Stimulated activated memory B cell treated with anti-CD40 and anti-IgM and Interleukin-4, amounts not matched to agents 10 μg/mL and 1 μg/mL and 100 μg/mL, for 72 hours (primary cell): Measurements from ENCODE around the gene DNAH8.

ENCODE experiments used
- ATAC-seq: fragments of 150-1000 bp; cut with Tn5 transposase; 2 replicates; pipeline ENCODE4 v1.10.0; 2021
- H3K27ac Mint-ChIP-seq: one replicate; pipeline ENCODE4 v1.8.0; 2022; ENCODE audit warnings: mild to moderate bottlenecking, mixed read lengths
- H3K27me3 Mint-ChIP-seq: one replicate; pipeline ENCODE4 v1.8.0; 2022; ENCODE audit warnings: mixed read lengths
- H3K36me3 Mint-ChIP-seq: one replicate; pipeline ENCODE4 v1.8.0; 2022; ENCODE audit warnings: mixed read lengths
- H3K4me1 Mint-ChIP-seq: one replicate; pipeline ENCODE4 v1.8.0; 2022; ENCODE audit warnings: mixed read lengths
- H3K4me3 Mint-ChIP-seq: one replicate; pipeline ENCODE4 v1.8.0; 2022; ENCODE audit warnings: mild to moderate bottlenecking, moderate library complexity, mixed read lengths
- H3K9me3 Mint-ChIP-seq: one replicate; pipeline ENCODE4 v1.8.0; 2022; ENCODE audit warnings: mixed read lengths

The DNAH8 gene

DNA sequence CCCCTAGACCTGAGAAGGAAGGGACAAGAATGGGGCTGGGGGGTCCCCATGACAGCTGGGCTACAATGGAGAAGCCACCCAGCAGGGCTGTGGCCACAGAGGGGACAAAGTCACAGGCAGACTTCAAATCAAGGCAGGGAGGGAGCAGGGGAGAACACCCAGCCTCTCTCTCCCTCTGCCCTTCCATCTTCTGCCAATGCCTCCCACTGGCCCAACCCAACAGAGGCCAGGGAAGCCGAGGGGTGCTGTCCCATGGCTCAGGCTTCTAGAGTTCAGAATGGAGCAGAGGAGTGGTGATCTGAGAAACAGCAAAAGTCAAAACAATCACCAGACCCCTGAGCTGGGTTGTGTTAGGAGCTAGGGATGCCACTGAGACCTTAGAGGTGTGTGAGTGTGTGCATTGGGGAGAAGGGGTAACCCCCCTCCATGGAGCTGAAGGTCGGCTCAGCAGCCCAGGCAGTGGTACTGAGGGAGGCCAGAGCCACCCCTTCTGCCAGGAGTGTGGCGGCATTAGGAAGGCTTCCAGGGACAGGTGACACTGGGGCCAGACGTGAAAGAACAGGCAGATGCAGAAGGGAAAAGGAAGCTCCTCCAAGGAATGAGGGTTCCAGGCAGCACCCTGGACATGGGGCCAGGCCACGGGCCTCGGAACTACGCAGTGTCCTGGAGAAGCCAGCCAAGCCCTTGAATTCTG, 345.5 kb downstream of the DNAH8 start:
- no peaks in the 10 kb centered on the region for H3K36me3 Mint-ChIP-seq
- ATAC-seq: no peak
- peaks cover 42% of the 10 kb centered on the region for H3K27me3 Mint-ChIP-seq
- no peak overlapping the region for H3K27ac Mint-ChIP-seq
- no peaks in the 10 kb centered on the region for H3K9me3 Mint-ChIP-seq
- no peaks in the 10 kb centered on the region for H3K4me1 Mint-ChIP-seq
- no peak overlapping the region for H3K4me3 Mint-ChIP-seq

DNA sequence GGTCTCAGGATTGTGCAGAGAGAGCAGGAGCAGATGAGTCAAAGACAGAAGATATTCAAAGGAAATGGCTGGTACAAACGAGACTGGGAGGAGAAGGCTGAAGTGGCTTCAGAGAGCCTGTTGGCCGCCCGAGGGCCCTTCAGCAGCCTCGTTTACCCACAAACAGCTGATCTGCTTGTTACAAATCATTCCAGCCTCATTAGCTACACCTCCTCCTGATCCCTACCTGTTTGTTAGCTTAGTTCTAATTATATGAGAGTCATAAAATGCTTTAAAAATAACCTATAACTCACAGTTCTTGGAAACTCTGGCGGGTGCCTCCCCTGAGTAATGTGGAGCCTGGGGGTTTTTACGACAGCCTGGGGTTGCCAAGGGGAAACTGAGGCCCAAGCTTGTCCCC, 346.1 kb downstream of the DNAH8 start:
- Mint-ChIP-seq H3K4me1 (no peaks in the 10 kb centered on the region), H3K27me3 (peaks cover 48% of the 10 kb centered on the region), H3K27ac (no peak overlapping the region), H3K4me3 (no peak overlapping the region), H3K9me3 (no peaks in the 10 kb centered on the region), H3K36me3 (no peaks in the 10 kb centered on the region)
- ATAC-seq: no peak

DNA sequence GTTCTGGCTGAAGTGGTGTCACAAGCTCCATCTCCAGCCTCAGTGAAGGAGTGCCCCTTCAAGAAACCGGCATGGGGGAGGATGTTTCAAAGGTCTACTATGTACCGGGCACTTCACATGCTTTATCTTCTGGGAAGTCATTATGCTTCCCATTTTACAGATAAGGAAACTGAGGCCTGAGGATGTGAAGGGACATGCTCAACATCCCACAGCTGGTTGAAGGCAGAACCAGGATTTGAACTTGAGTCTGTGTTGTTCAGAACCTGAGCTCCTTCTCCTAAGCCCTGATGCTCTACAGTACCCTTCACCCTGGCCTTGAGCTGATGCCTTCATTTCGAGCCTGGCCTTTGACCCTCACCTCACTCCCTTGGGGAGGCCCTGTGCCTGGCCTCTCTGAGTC, 346.5 kb downstream of the DNAH8 start:
- Mint-ChIP-seq H3K9me3 (no peaks in the 10 kb centered on the region), H3K4me3 (no peak overlapping the region), H3K4me1 (no peaks in the 10 kb centered on the region), H3K36me3 (no peaks in the 10 kb centered on the region), H3K27ac (no peak overlapping the region), H3K27me3 (peaks cover 49% of the 10 kb centered on the region)
- no peak for ATAC-seq

DNA sequence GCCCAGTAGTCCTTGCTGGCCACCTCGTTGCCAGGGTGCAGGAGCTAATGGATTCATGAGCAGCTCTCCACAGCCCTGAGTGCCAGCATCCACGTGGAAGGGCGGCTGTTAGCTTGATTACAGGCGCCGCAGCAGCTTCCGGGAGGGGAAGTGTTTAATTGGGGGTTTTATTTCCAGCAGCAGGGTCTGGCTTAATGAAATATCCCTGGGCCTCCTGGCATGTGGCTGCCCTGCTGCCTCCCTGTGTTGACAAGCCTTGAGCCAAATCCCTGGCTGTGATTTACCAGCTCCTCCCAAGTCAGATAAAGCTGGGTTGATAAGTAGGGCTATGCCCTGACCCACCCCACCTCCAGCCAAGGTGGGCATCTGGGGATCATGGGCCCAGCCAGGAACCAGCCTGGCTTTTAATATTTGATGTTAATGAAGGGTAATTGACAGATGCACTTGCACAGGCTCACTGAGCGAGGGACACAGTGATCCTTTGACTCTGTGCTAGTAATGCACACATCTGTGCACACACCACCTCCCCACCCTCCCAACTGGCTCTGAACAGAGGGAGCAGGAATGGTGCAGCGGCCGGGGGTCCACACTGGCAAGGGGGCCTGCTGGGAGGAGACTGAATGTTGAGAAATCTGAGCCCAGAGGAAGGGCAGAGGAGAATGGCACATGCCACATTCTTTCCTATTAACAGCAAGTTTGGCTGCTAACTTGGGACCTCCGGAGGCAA, 347.1 kb downstream of the DNAH8 start:
- Mint-ChIP-seq H3K27ac (no peak overlapping the region), H3K4me1 (no peaks in the 10 kb centered on the region), H3K27me3 (peaks cover 49% of the 10 kb centered on the region), H3K36me3 (no peaks in the 10 kb centered on the region), H3K9me3 (no peaks in the 10 kb centered on the region), H3K4me3 (no peak overlapping the region)
- ATAC-seq: no peak

DNA sequence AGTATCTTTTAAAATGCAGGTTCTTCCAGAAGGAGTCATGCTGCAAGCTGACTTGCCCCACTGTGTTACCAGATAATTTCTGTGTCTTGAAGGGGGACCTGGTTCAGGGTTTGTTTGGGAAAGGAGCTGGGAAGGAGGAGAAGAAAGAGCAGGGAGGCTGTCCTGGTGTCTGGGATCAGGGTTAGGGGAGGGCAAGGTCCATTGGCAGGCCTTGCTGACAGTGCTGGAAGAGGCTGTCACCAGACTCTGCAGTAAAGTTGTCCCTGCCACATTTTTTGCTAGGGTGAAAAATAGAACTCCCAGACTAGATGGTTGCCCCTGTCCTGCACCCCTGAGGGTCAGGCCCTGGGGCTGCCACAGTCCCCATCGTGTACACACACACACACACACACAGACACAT, 348.4 kb downstream of the DNAH8 start:
- H3K27ac Mint-ChIP-seq: no peak overlapping the region
- peaks cover 52% of the 10 kb centered on the region for H3K27me3 Mint-ChIP-seq
- no peak for ATAC-seq
- H3K36me3 Mint-ChIP-seq: no peaks in the 10 kb centered on the region
- H3K4me1 Mint-ChIP-seq: no peaks in the 10 kb centered on the region
- H3K9me3 Mint-ChIP-seq: no peaks in the 10 kb centered on the region
- no peak overlapping the region for H3K4me3 Mint-ChIP-seq

DNA sequence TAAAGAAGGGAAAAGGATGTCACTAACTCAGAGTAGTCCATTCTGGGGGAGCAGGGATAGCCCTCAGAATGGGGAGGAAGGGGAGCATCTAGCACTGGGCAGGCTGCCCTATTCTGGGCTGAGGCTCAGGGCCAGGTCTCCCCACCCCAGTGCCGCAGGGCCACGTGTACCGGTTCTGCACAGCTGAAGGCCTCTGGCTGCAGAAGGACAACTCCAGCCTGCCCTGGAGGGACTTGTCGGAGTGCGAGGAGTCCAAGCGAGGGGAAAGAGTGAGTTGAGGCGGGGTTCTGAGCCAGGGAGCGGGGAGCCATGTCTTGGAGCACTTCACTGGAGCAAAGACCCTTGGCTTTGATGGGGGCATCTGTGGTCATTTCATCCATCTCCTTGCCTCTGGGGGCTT, 350.4 kb downstream of the DNAH8 start:
- Mint-ChIP-seq H3K4me1 (no peaks in the 10 kb centered on the region), H3K4me3 (no peak overlapping the region), H3K36me3 (no peaks in the 10 kb centered on the region), H3K9me3 (no peaks in the 10 kb centered on the region), H3K27ac (no peak overlapping the region), H3K27me3 (peaks cover 42% of the 10 kb centered on the region)
- ATAC-seq: no peak

DNA sequence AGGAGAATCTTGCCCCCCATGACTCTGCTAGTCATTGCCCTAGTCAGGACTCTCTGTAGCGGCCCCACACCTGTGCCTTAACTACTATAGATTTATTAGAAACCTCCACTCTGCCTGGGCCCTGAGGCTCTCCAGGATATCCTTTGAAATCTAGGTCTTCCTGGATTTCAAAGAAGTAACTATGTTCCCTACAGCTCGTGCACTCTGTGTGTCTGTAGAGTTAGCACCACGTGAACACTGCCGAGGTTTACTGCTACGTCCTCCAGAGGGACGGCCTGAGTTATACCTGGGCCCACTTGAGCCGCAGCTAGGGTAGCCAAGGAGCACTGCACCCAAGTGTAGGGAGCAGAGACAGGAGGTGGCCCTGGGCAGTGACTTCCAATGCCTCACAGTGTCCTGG, 353.3 kb downstream of the DNAH8 start:
- no peaks in the 10 kb centered on the region for H3K9me3 Mint-ChIP-seq
- ATAC-seq: no peak
- H3K36me3 Mint-ChIP-seq: no peaks in the 10 kb centered on the region
- peaks cover 33% of the 10 kb centered on the region for H3K27me3 Mint-ChIP-seq
- no peak overlapping the region for H3K27ac Mint-ChIP-seq
- H3K4me1 Mint-ChIP-seq: no peaks in the 10 kb centered on the region
- no peak overlapping the region for H3K4me3 Mint-ChIP-seq

DNA sequence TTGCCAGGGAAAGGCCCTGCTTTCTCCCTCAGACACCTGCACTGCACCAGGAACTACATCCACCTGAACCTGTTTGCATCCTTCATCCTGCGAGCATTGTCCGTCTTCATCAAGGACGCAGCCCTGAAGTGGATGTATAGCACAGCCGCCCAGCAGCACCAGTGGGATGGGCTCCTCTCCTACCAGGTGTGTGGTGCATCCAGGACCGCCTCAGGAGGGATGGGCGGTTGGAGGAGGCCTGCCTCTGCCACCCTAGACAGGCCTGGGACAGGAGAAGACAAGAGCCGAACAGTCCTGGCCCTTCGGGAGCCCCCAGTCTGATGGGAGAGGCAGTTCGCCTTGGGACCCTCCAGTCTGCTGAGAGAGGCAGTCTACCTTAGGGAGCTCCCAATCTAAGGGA, 357.7 kb downstream of the DNAH8 start:
- H3K4me1 Mint-ChIP-seq: peaks cover 4% of the 10 kb centered on the region
- no peak for ATAC-seq

DNA sequence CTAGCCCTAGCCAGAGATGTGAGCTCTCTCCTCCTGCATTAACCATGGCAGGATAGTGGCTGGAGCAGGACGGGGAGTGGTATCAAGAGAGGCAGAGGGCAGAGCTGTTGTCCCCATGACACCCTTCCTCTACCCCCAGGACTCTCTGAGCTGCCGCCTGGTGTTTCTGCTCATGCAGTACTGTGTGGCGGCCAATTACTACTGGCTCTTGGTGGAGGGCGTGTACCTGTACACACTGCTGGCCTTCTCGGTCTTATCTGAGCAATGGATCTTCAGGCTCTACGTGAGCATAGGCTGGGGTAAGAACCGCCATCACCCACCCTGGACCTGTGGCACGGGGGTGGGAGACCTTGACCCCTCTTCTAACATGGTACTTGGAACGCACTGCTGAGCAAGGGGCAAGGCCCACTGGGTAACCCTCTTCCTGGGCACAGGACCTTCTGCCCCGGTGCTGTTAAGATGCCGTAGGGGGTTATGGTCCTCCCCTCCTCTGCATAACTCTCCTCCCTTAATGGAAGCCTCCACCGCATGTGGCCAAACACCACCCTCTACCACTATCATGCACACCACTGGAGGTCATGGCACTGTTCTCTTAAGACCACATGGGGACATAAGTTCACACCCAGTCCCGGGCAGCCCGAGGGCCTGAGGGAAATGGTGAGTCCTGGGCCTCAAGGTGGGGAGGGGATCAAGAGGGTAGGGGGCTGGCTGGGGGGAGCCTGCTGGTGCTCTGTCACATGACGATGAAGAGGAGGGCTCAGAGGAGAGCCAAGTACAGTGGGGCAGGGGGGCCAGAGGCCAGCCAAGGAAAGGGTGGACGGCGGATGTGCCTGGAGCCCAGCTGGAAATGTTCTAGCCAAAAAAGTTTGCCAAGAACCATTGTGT, 358.6 kb downstream of the DNAH8 start:
- ATAC-seq: no peak
- Mint-ChIP-seq H3K27me3 (peaks cover 19% of the 10 kb centered on the region), H3K4me1 (peaks cover 4% of the 10 kb centered on the region), H3K27ac (no peak overlapping the region), H3K36me3 (no peaks in the 10 kb centered on the region), H3K9me3 (no peaks in the 10 kb centered on the region), H3K4me3 (no peak overlapping the region)

More for the DNA sequence above, 357.7 kb downstream of the DNAH8 start:
- no peaks in the 10 kb centered on the region for H3K36me3 Mint-ChIP-seq
- no peak overlapping the region for H3K27ac Mint-ChIP-seq
- no peaks in the 10 kb centered on the region for H3K9me3 Mint-ChIP-seq
- peaks cover 24% of the 10 kb centered on the region for H3K27me3 Mint-ChIP-seq
- no peak overlapping the region for H3K4me3 Mint-ChIP-seq

DNA sequence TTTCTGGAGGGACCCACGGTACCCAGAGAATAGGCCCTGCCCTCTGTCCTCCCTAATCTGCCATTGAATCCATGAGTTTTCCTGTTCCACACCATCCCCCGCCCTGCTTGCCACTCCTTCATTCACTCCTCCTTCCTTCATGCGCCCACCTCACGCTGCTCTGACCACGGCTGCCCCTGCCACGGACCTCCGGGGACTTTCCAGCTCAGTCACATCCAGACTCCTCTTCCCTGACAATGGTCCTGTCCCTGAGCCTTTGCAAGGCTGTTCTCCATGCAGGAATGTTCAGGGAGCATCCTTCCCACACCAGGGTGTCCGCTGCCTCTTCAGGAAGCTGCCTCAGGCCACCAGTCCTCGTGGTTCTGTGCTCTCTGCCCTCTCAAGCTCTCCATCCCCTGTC, 359.4 kb downstream of the DNAH8 start:
- no peak overlapping the region for H3K4me3 Mint-ChIP-seq
- H3K36me3 Mint-ChIP-seq: no peaks in the 10 kb centered on the region
- no peaks in the 10 kb centered on the region for H3K9me3 Mint-ChIP-seq
- no peak overlapping the region for H3K27ac Mint-ChIP-seq
- peaks cover 4% of the 10 kb centered on the region for H3K4me1 Mint-ChIP-seq
- no peak for ATAC-seq
- H3K27me3 Mint-ChIP-seq: peaks cover 13% of the 10 kb centered on the region

DNA sequence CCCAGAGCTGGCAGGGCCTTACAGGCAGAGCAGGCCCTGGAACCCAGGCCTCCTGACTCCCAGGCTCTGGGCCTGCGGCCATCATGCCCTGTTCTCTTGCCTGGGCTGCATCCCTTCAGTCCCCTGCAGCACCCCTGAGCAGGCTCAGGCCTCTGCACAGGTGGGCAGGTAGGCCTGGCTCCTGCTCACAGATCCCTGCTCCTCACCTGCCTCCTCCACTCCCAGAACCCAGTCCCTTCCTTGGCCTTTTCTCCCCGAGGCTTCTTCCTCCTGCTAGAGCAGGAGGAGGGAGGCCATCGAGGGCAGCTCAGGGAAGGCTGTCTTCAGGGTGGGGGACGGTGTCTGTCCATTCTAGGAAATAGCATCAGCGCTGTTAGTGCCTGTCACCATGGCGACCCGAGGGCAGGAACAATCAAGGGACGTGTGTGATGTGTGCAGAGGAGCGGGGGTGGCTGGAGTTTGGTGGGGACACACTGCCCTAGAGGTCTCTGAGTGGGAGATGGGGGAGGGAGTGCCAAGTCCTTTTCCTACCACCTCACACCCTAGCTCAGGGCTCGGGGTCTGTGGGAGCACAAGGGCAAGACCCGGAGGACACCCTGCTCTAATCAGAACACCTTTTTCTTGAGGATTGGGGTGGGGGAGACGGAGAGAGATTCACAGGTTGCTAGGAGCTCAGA, 360.0 kb downstream of the DNAH8 start:
- Mint-ChIP-seq H3K27ac (no peak overlapping the region), H3K27me3 (peaks cover 13% of the 10 kb centered on the region), H3K9me3 (no peaks in the 10 kb centered on the region), H3K4me1 (peaks cover 4% of the 10 kb centered on the region), H3K4me3 (no peak overlapping the region), H3K36me3 (no peaks in the 10 kb centered on the region)
- no peak for ATAC-seq

DNA sequence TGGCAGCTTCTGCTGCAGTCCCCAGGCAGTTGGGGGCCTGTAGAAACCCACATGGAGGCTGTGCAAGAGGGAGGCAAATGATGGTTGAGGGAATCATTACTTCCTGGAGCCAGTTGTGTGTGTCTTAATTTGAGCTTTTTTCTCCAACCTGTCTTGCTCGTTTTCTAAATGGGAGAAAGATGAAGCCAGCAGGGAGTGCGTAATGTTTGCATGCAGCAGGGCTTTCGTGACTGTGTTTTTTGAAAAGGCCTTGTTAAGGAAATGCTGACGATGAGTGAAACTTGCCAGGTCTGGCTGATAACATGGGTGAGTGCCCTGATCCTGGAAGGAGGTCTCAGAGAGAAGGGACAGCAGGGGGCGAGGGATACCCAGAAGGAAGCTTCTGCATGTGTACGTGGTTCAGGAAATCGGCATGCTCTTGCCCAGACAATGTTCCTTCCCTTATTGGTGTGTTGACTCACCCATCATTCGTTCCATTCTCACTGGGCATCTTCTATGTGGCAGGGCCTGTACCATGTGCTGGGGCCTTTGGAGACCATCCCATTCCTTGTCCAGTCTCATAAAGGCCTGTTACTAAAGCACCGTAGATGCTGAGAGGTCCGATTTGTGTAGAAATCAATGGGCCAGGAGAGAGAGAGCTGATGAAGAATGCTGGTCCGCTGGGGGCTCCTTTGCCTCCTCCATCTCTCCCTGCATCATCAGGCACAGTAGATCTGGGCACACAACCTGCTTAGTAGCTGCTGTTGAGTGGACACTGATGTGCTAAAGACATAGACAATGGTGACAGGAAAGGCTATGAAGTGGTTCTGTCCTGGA, 360.9 kb downstream of the DNAH8 start:
- Mint-ChIP-seq H3K27me3 (peaks cover 13% of the 10 kb centered on the region), H3K9me3 (no peaks in the 10 kb centered on the region), H3K4me3 (no peak overlapping the region), H3K4me1 (peaks cover 4% of the 10 kb centered on the region), H3K36me3 (no peaks in the 10 kb centered on the region), H3K27ac (no peak overlapping the region)
- no peak for ATAC-seq

DNA sequence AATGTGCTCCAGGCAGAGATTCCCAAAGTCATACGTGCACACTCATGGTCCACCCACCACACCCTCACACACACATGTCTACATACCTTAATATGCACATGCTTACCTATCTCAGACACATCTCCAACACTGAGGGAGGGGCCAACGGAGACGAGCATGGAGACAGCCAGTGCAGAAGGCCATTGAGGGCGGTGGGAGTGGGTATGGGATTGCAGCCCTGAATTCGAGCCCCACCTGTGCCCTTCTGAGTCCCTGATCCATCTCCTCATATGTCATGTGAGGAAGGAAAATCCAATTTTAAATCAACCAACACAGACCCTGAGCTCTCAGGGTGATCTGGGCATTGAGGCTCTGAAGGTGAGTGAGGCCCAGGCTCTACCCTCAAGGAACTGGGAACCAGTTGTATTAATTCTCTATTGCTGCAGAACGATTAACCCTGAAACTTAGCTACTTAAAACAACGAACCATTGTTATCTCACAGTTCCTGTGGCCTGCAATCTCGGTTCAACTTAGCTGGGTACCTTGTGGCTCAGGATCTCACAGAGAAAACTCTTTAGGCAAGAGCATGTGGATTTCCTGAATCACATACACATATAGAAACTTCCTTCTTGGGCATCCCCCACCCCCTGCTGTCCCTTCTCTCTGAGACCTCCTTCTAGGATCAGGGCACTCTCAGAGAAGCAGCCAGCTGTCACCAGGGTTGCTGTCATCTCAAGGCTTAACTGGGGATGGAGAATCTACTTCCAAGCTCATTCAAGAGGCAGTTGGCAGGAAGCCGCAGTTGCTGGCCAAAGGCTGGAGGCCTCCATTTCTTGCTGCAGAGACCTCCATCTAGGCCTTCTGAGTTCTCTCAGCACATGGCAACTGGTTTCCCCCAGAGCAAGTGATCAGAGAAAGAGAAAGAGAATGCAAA, 361.8 kb downstream of the DNAH8 start:
- Mint-ChIP-seq H3K9me3 (no peaks in the 10 kb centered on the region), H3K4me3 (no peak overlapping the region), H3K4me1 (peaks cover 4% of the 10 kb centered on the region)

More for the DNA sequence above, 361.8 kb downstream of the DNAH8 start:
- Mint-ChIP-seq H3K27ac (no peak overlapping the region), H3K27me3 (peaks cover 13% of the 10 kb centered on the region), H3K36me3 (no peaks in the 10 kb centered on the region)
- ATAC-seq: no peak
